ENCODE measurements around the gene STK33.
A peak's percentile ranks its signal among the peaks of the same experiment; 100 is the strongest.

Gene STK33

GRCh38 chr11:8593935-8594909 lies at the start of gene STK33:
TSS of gene STK33 (minus strand) at chr11:8594228. CDS start at chr11:8474905, 119,323 bp downstream.
- DNase-seq: no peak

- DNase-seq: no peak
Observed at GRCh38 chr11:8642196-8642841, 48.3 kb upstream of the STK33 start.

- no peak for DNase-seq
Observed at GRCh38 chr11:8641332-8641731, 47.3 kb upstream of the STK33 start.

- DNase-seq: no peak
Observed at GRCh38 chr11:8640267-8640906, 46.4 kb upstream of the STK33 start.

- no peak for DNase-seq
Observed at GRCh38 chr11:8639655-8640054, 45.6 kb upstream of the STK33 start.

GRCh38 chr11:8638300-8638699 lies 44.3 kb upstream of the STK33 start:
- no peak for DNase-seq

- no peak for DNase-seq
Observed at GRCh38 chr11:8636127-8636526, 42.1 kb upstream of the STK33 start.

- no peak for DNase-seq
Observed at GRCh38 chr11:8634498-8634897, 40.5 kb upstream of the STK33 start.

- DNase-seq: no peak
Observed at GRCh38 chr11:8631395-8632118, 37.5 kb upstream of the STK33 start.

GRCh38 chr11:8624698-8625097 lies 30.7 kb upstream of the STK33 start:
- no peak for DNase-seq

- no peak for DNase-seq
Observed at GRCh38 chr11:8621147-8621546, 27.1 kb upstream of the STK33 start.

- no peak for DNase-seq
Observed at GRCh38 chr11:8617063-8617462, 23.0 kb upstream of the STK33 start.

- DNase-seq: no peak
Observed at GRCh38 chr11:8615291-8616032, 21.4 kb upstream of the STK33 start.

- no peak for DNase-seq
Observed at GRCh38 chr11:8614497-8614896, 20.5 kb upstream of the STK33 start.

GRCh38 chr11:8613036-8613435 lies 19.0 kb upstream of the STK33 start:
- DNase-seq: no peak

- no peak for DNase-seq
Observed at GRCh38 chr11:8612522-8612921, 18.5 kb upstream of the STK33 start.

- DNase-seq: no peak
Observed at GRCh38 chr11:8610532-8611116, 16.6 kb upstream of the STK33 start.

- peak in 1 of 2 donors; percentile 47 for DNase-seq
Observed at GRCh38 chr11:8608652-8609051, 14.6 kb upstream of the STK33 start.

GRCh38 chr11:8605971-8606563 lies 12.0 kb upstream of the STK33 start:
- no peak for DNase-seq

GRCh38 chr11:8604078-8604723 lies 10.2 kb upstream of the STK33 start:
- DNase-seq: peak; percentile 77 to 80

GRCh38 chr11:8603696-8604077 lies 9.7 kb upstream of the STK33 start:
- DNase-seq: no peak

Data from inflammatory macrophage treated with lipopolysaccharide for 1 hour (primary cell).